ENCODE results near the gene WNT7B.

The WNT7B gene

GRCh38 chr22:45879552-45879949 is 97.4 kb downstream of the WNT7B start:
- TF ChIP-seq TCF4 (CRISPR knock-in tag; IDR thresholded peaks at IDR 0.05; ENCODE audit: borderline replicate concordance) (no peak), ZC3H10 (CRISPR knock-in tag; IDR thresholded peaks at IDR 0.05) (no peak), ZFP3 (CRISPR knock-in tag; IDR thresholded peaks at IDR 0.05) (no peak), PATZ1 (CRISPR knock-in tag; IDR thresholded peaks at IDR 0.05; ENCODE audit: borderline replicate concordance) (no peak), ESRRG (CRISPR knock-in tag; IDR thresholded peaks at IDR 0.05) (no peak), CSDC2 (CRISPR knock-in tag; IDR thresholded peaks at IDR 0.05) (no peak), OSR1 (CRISPR knock-in tag; IDR thresholded peaks at IDR 0.05) (no peak), CSRNP3 (CRISPR knock-in tag; IDR thresholded peaks at IDR 0.05) (no peak), SNAI2 (CRISPR knock-in tag; IDR thresholded peaks at IDR 0.05) (no peak), ZNF565 (CRISPR knock-in tag; conservative IDR thresholded peaks at IDR 0.05; ENCODE audit: low read depth) (no peak), BACH2 (CRISPR knock-in tag; IDR thresholded peaks at IDR 0.05; ENCODE audit: borderline replicate concordance) (no peak), GLIS3 (CRISPR knock-in tag; IDR thresholded peaks at IDR 0.05) (no peak), ZNF8 (CRISPR knock-in tag; IDR thresholded peaks at IDR 0.05) (no peak), ARNTL (CRISPR knock-in tag; IDR thresholded peaks at IDR 0.05; ENCODE audit: borderline replicate concordance, low read depth) (no peak), CREB5 (CRISPR knock-in tag; IDR thresholded peaks at IDR 0.05; ENCODE audit: low read depth) (no peak), PPARA (CRISPR knock-in tag; IDR thresholded peaks at IDR 0.05; ENCODE audit: borderline replicate concordance) (no peak), ZFP30 (CRISPR knock-in tag; IDR thresholded peaks at IDR 0.05) (no peak), ISL1 (CRISPR knock-in tag; IDR thresholded peaks at IDR 0.05) (no peak)
- TF ChIP-seq, protein P1, sequence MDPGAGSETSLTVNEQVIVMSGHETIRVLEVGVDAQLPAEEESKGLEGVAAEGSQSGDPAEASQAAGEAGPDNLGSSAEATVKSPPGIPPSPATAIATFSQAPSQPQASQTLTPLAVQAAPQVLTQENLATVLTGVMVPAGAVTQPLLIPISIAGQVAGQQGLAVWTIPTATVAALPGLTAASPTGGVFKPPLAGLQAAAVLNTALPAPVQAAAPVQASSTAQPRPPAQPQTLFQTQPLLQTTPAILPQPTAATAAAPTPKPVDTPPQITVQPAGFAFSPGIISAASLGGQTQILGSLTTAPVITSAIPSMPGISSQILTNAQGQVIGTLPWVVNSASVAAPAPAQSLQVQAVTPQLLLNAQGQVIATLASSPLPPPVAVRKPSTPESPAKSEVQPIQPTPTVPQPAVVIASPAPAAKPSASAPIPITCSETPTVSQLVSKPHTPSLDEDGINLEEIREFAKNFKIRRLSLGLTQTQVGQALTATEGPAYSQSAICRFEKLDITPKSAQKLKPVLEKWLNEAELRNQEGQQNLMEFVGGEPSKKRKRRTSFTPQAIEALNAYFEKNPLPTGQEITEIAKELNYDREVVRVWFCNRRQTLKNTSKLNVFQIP (CRISPR knock-in tag; IDR thresholded peaks at IDR 0.05; ENCODE audit: borderline replicate concordance, low read depth): no peak
- TF ChIP-seq, protein P2, sequence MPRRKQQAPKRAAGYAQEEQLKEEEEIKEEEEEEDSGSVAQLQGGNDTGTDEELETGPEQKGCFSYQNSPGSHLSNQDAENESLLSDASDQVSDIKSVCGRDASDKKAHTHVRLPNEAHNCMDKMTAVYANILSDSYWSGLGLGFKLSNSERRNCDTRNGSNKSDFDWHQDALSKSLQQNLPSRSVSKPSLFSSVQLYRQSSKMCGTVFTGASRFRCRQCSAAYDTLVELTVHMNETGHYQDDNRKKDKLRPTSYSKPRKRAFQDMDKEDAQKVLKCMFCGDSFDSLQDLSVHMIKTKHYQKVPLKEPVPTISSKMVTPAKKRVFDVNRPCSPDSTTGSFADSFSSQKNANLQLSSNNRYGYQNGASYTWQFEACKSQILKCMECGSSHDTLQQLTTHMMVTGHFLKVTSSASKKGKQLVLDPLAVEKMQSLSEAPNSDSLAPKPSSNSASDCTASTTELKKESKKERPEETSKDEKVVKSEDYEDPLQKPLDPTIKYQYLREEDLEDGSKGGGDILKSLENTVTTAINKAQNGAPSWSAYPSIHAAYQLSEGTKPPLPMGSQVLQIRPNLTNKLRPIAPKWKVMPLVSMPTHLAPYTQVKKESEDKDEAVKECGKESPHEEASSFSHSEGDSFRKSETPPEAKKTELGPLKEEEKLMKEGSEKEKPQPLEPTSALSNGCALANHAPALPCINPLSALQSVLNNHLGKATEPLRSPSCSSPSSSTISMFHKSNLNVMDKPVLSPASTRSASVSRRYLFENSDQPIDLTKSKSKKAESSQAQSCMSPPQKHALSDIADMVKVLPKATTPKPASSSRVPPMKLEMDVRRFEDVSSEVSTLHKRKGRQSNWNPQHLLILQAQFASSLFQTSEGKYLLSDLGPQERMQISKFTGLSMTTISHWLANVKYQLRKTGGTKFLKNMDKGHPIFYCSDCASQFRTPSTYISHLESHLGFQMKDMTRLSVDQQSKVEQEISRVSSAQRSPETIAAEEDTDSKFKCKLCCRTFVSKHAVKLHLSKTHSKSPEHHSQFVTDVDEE (CRISPR knock-in tag; IDR thresholded peaks at IDR 0.05): no peak
- no peak for ATAC-seq

GRCh38 chr22:45878901-45879551 is 97.9 kb downstream of the WNT7B start:
- TF ChIP-seq PPARA (CRISPR knock-in tag; IDR thresholded peaks at IDR 0.05; ENCODE audit: borderline replicate concordance) (no peak), ZFP3 (CRISPR knock-in tag; IDR thresholded peaks at IDR 0.05) (no peak), ZNF70 (CRISPR knock-in tag; IDR thresholded peaks at IDR 0.05) (no peak), CSRNP3 (CRISPR knock-in tag; IDR thresholded peaks at IDR 0.05) (no peak), TCF4 (CRISPR knock-in tag; IDR thresholded peaks at IDR 0.05; ENCODE audit: borderline replicate concordance) (no peak), TOX (CRISPR knock-in tag; IDR thresholded peaks at IDR 0.05; ENCODE audit: borderline replicate concordance) (no peak), ZC3H10 (CRISPR knock-in tag; IDR thresholded peaks at IDR 0.05) (no peak), GLIS3 (CRISPR knock-in tag; IDR thresholded peaks at IDR 0.05) (no peak), SNAI2 (CRISPR knock-in tag; IDR thresholded peaks at IDR 0.05) (no peak), PATZ1 (CRISPR knock-in tag; IDR thresholded peaks at IDR 0.05; ENCODE audit: borderline replicate concordance) (no peak), ZNF565 (CRISPR knock-in tag; conservative IDR thresholded peaks at IDR 0.05; ENCODE audit: low read depth) (no peak)
- TF ChIP-seq, protein P1 (CRISPR knock-in tag; IDR thresholded peaks at IDR 0.05; ENCODE audit: borderline replicate concordance, low read depth): no peak
- no peak for ATAC-seq
